HCT116 (cell line): ENCODE measurements around the gene SARS1.

Source experiments
- ATF3 ChIP-seq: IDR thresholded peaks from 2 replicates; pipeline ENCODE4 v1.6.1; 2012
- MAX ChIP-seq: IDR thresholded peaks from 2 replicates; pipeline ENCODE4 v1.6.1; 2012
- POLR2A ChIP-seq: IDR thresholded peaks from 2 replicates; pipeline ENCODE4 v1.7.0; 2011; ENCODE audit warnings: borderline replicate concordance; ENCODE audit not compliant: insufficient read depth, insufficient read length; ENCODE audit errors: extremely low read depth
- POLR2AphosphoS5 ChIP-seq: IDR thresholded peaks from 2 replicates; pipeline ENCODE4 v1.6.1; 2011; ENCODE audit warnings: mild to moderate bottlenecking, low read depth, low read length, moderate library complexity
- RAD21 ChIP-seq: IDR thresholded peaks from 2 replicates; pipeline ENCODE4 v1.6.1; 2012; ENCODE audit warnings: low read depth, mild to moderate bottlenecking
- REST ChIP-seq: IDR thresholded peaks from 2 replicates; pipeline ENCODE4 v1.6.1; 2012; ENCODE audit warnings: low read depth
- SP1 ChIP-seq: IDR thresholded peaks from 2 replicates; pipeline ENCODE4 v1.6.1; 2012; ENCODE audit warnings: low read depth
- YY1 ChIP-seq: IDR thresholded peaks from 2 replicates; pipeline ENCODE4 v1.6.1; 2011; ENCODE audit warnings: low read length, low read depth, moderate library complexity, mild to moderate bottlenecking; ENCODE audit not compliant: insufficient replicate concordance; ENCODE audit errors: extremely low read depth
- ZNF274 ChIP-seq: fragments of 200-500 bp; sonication (Bioruptor generic); IDR thresholded peaks from 2 replicates; pipeline ENCODE4 v1.6.1; 2014; ENCODE audit warnings: mild to moderate bottlenecking, low read depth, low read length, inconsistent platforms
- TF ChIP-seq, protein P1 (sequence below), 3 experiments: fragments of 200-600 bp in 1 of 3; sonication (generic) in 1 of 3; IDR thresholded peaks in 2 of 3; conservative IDR thresholded peaks in 1 of 3; 2 replicates each; pipeline ENCODE4 v1.5.1; 2012 to 2017; ENCODE audit warnings: low read depth in 2 of 3, low read length in 2 of 3, antibody characterized with exemption in 1 of 3, borderline replicate concordance in 1 of 3, control low read depth in 1 of 3, mild to moderate bottlenecking in 1 of 3, mixed read lengths in 1 of 3, mixed run types in 1 of 3, moderate library complexity in 1 of 3; ENCODE audit not compliant: insufficient read depth in 1 of 3

DNA sequence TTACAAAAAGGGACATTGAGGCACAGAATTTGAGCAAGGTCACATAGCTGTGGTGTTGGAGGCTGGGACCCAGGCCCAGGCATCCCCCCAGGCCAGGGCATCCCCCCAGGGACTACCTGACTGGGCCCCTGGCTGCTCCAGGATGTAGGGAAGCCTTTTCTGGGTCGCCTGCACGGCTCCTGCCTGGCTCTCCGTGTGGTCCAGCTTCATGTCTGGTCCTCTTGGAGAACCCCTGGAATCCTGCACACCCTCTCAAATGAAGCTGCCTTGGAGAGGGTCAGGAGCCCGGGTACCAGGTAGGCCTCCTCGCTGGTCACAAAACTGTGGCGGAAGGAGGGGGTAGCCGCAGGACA lies 34.7 kb downstream of the SARS1 start:
- TF ChIP-seq, protein P1, sequence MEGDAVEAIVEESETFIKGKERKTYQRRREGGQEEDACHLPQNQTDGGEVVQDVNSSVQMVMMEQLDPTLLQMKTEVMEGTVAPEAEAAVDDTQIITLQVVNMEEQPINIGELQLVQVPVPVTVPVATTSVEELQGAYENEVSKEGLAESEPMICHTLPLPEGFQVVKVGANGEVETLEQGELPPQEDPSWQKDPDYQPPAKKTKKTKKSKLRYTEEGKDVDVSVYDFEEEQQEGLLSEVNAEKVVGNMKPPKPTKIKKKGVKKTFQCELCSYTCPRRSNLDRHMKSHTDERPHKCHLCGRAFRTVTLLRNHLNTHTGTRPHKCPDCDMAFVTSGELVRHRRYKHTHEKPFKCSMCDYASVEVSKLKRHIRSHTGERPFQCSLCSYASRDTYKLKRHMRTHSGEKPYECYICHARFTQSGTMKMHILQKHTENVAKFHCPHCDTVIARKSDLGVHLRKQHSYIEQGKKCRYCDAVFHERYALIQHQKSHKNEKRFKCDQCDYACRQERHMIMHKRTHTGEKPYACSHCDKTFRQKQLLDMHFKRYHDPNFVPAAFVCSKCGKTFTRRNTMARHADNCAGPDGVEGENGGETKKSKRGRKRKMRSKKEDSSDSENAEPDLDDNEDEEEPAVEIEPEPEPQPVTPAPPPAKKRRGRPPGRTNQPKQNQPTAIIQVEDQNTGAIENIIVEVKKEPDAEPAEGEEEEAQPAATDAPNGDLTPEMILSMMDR (IDR thresholded peaks at IDR 0.05 in 2 of 3, conservative IDR thresholded peaks at IDR 0.05 in 1 of 3; ENCODE audit: borderline replicate concordance in 1 of 3, insufficient read depth in 1 of 3, low read depth in 2 of 3, low read length in 2 of 3), result no peak
- TF ChIP-seq POLR2A (no peak), RAD21 (no peak), MAX (no peak), ZNF274 (no peak), ATF3 (no peak), REST (no peak), POLR2AphosphoS5 (no peak), YY1 (no peak), SP1 (no peak)
